IPS DF 19.7 (cell line): ENCODE data around the gene TEX53.

Experiments
- DNase-seq: peaks from one replicate; pipeline ENCODE4 v3.0.0-alpha.2; 2013; ENCODE audit warnings: low read depth, low spot score

Gene TEX53

DNA sequence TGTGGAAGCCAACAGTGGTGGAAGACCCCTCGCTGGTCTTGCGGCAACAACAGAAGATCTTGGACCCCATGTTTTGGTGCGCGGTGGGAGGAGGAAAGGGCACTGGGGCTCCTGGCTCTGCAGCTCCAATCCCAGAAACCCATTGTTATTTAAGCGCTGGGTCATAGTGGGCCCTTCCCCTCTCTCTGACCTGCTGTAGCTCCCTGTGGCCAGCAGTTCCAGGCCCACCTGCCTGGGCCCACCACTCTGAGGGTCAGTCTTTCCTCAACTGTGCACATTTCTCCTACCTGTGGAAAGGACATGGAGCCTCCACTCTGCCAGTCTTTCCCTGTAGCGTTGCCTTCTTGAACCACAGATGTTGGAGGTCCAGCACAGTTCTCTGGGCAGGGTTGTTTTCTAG lies at the start of gene TEX53:
TSS of gene TEX53 (minus strand) at position 101 of the 400 bp plus-strand sequence. CDS start at position 70, 31 bp downstream.
- DNase-seq, result no peak

DNA sequence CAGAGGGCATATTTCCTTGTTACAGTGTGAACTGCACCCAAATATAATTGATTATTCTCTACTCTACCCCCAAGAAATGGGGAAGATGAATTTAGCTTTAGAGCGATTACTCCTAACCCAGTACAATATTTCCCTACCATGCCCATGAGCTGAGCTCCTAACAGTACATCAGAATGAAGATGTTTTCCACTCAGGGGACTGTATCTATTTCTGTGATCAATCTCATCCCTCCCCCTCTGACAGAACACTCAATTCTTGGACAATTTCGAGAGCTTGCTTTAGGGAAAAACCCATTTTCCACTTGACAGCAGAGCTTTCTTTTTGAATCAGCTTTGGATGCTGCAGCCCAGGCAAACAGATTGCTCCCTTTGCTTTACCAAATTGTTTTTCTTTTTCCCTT lies 49.1 kb upstream of the TEX53 start:
- no peak for DNase-seq

DNA sequence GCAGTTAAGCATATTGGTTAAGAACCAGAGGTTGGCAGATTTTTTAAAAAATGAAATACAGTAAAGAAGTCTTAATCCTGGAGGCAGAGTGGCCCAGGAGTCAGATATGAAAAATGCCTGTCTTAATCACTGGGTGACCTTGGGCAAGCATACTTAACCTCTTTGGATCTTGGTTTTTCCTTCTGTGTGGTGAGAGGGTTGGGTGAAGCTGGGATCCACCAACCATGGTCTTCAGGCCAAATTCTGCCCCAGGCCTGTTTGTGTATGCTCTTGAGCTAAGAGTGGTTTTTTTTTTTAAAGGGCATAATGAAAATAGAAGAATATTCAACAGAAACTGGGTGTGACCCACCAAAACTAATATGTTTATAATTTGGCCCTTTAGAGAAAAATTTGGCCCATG lies 44.4 kb upstream of the TEX53 start:
- no peak for DNase-seq

DNA sequence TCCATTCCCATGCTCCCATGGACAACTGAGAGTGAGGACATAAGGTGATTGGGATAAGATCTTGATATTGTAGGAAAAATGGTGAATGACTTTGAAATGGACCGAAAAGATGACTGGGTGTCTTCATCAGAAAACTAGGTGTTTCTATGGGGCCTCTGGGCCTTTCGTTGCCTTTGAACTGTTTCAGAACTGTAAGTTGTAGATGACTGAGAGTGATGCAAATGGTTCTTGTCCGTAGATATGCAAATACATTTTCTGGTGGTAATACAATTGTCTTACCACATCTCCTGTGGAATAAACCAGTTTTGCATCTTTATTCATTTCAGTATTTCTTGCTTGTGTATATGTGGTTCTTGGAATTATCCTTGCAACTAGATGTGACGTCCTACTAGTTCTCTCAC lies 40.3 kb upstream of the TEX53 start:
- no peak for DNase-seq

DNA sequence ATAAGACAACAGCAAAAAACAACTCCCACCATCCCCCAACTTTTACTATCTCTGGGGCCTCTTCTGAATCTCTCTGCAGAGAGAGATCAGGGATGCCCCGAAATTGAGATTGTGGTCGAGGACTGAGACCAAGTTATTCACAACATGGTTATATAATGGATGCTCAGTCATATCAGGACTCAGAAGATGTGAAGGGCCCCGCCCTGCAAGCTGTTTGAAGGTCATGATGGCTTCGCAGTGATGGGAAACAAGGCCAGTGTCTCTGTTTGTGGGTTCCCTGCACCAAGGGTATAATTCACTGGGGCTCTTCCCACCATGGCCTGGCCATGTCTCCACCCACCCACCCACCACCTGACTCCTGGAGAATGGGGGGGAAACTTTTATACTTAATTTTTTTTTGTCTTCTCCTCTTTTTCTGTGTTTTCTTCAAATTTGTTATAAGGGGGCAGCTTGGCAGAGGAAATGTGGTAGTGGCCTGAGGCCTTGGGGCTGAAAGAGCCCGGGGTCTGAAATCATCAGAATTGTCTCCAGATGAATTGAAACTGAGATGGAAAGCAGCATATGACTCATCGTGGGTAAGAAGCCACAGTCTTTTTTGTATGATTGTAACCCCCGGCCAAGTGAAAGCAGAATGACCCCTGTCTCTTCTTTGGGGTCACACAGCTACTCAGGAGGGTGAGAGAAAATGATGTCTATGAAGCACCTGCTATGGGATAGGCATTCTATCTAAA lies 39.4 kb upstream of the TEX53 start:
- DNase-seq, result no peak

DNA sequence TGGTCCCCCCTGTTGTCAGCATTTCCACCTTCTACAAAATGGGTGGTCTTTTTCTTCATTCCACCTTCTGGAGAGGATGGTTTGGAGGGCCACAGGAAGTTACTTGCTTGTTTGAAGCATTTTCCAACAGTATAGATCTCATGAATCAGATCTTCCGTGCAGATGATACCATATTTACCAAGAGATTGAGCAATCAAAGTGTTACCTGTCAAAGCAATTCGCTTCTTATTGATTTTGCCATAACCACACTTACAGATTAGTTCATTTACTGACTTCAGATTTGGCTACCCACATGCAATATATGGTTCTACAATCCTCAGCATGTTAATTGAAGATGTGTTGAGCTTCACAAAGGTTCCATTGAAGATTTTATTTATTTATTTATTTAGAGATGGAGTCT lies 38.3 kb upstream of the TEX53 start:
- DNase-seq, result no peak

DNA sequence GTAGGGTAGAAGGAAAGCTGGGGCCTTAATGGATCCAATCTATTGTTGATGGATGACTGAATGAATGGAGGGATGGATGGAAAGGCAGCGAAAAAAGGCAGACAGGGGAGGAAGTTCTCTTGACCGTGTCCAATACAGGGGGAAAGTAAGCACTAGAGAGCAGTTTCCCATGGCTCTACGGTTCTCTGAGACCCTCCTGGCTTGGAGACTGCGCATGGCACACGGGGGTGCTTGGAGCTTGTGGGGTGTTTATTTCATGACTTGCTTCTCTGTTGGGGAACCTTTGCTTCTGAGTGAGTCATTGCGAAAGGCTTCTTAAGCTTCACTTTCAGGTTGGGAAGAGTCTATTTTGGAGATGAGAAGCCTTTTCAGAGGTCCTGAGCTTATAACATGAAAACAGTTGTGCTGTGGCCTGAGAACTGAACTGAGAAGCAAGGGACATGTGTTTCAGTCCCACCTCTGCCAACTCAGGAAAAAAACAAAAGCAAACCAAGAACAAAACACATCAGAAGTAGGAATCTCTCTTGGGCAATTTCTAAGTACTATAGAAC lies 37.2 kb upstream of the TEX53 start:
- no peak for DNase-seq

DNA sequence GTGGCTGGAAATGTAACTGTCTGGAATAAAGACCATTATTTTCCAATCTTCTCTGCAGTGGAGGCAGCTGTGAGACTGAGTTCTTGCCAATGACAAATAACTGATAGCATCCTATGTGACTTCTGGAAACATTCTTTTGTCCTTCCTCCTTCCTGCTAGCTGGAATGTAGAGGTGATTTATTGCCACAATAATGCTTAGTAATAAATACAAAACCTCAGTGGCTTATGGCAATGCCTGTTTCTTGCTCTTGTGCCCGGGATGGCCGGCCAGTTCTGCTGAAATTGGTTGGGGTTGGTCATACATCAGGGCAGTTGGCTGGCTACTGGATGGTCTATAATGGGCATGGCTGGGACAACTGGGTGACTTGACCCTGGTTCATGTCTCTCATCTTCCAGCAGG lies 36.5 kb upstream of the TEX53 start:
- DNase-seq, result no peak

DNA sequence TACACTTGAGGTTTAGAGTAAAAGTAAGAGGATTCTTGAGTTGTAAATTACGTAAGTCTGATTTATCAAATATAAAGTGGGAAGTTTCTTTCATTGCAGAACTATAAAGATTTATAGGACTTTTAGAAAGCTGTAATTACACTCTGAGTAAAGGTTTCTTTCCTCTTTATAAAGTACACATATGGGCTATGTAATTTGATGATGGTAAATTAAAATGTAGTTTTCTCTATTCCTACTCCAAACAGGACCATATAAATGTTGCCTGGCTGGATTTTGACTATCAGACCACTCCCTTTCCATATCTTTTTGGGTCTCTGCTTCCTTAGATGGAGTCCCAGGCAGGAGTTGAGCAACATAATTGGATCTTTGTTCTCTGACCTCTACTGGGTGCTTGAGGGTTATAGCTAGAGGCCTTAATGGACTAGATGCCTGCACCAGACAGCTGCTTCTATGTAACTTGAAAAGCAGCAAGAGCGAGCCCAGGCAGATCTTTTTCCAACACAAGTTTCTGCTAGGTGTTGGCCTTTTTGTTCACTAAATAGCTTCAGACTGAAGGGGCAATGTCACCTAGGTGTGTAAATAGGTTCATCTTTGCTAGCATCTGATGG lies 35.7 kb upstream of the TEX53 start:
- no peak for DNase-seq

DNA sequence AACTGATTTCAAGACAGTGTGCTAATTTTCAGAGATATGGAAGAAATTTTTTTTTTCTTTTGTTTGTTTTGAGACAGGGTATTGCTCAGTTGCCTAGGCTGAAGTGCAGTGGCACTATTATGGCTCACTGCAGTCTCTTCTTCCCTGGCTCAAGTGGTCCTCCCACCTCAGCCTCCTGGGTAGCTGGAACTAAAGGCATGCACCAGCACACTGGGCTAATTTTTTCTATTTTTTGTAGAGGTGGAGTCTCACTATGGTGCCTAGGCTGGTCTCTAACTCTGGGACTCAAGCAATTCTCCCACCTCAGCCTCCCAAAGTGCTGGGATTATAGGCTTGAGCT lies 34.3 kb upstream of the TEX53 start:
- DNase-seq, result no peak

DNA sequence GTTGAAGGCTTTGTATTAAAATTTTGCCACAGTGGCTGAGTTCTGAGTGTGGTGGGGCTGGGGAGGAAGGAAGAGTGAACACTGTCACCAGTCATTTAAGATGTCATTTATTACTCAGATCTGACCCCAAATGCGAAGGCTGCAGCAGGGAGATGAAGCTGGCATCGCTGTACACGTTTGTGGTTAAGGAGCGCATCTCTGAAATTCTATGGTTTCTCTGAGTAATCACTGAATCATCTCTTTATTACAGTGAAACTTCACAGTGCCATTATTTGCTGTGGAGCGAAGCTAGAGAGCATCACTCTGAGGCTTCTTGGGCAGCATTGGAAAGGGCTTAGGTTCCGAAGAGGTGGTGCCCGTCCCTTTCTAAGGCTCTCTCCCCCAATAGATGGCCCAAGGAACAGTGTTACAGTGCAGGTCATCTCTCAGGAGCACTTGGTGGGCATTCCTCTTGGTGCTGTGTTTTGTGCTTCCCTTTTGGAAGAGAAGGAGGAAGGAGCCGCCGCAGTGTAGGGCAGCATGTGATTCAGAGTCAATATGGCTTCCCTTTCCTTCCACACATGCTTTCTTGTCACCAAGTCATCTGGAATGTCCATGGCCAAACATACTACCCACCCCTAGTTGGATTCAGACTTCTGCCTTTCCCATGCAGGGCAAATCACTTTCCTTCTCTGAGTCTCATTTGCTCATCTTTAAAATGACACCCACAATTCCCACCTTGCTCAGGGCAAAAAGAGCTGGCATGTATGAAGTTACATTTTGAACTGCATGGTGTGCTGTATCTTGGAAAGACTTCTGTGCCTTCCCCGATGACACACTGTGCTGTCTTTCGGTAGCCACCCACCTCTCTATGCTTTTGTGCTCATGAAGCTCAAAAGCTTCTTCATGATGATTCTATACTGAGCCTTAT lies 33.7 kb upstream of the TEX53 start:
- DNase-seq, result no peak

DNA sequence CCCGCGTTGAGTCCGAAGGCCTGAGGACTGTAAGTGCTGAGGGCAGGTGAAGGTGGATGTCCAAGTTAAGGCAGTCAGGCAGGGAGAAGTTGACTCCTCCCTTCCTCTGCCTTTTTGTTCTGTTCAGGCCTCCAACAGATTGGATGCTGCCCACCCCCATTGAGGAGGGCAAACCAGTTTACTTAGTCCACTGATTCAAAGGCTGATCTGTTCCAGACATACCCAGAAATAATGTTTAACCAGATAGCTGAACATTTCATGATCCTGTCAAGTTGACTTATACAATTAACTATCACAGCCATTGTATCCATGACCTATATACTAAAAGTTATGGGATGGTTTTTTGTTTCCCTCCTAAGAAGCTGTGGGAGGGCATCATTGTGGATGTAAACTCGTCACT lies 32.7 kb upstream of the TEX53 start:
- DNase-seq, result no peak

DNA sequence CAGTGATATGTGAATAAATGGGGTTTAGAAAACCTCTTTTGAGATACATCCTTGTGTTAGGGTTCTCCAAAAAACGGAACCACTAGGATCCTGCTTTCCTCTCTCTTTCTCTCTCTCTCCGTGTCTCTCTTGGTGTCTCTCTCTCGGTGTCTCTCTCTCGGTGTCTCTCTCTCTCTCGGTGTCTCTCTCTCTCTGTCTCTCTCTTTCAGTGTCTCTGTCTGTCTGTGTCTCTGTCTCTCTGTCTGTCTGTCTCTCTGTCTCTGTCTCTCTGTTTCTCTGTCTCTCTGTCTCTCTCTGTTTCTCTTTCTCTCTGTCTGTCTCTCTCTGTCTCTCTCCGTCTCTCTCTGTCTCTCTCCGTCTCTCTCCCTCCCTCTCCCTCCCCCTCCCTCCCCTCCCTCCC lies 32.2 kb upstream of the TEX53 start:
- DNase-seq, result no peak

DNA sequence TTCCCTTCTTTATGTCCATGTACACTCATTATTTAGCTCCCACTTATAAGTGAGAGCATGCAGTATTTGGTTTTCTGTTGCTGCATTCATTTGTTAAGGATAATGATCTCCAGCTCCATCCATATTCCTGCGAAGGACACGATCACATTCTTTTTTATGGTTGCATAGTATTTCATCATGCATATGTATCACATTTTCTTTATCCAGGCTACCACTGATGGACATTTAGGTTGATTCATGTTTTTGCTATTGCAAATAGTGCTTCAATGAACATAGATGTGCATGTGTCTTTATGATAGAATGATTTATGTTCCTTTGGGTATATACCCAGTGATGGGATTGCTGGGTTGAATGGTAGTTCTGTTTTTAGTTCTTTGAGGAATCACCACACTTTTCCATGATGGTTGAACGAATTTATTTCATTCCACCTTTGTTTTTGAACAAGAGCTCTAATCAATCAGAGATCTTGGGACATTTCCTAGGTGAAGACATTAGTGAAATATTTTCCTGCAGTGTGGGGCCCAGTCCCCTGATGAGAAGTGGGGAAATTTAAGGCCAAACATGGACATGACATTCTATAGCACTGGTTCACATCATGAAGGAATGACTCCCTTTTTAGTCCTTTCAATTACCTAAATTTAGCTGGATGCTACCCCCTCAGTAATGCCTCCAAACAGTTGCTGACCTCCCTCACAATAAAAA lies 31.5 kb upstream of the TEX53 start:
- no peak for DNase-seq

DNA sequence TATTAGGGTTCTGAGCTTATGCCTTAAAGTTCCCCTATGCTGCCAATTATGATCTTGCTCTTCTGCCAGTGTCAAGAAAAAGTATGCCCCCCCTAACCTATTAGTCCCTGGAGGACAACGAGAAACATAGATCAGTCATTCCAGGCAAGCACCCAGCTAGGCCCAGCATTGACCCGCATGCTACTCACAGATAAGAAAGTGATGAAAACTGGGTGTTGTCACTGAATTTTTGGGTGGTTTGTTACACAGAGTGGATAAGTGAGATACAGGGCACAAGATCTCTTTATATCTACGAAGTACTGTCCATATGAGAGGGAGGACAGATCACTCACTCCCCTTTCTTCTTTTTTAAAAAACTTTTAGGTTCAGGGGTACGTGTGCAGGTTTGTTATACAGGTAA lies 30.8 kb upstream of the TEX53 start:
- no peak for DNase-seq

DNA sequence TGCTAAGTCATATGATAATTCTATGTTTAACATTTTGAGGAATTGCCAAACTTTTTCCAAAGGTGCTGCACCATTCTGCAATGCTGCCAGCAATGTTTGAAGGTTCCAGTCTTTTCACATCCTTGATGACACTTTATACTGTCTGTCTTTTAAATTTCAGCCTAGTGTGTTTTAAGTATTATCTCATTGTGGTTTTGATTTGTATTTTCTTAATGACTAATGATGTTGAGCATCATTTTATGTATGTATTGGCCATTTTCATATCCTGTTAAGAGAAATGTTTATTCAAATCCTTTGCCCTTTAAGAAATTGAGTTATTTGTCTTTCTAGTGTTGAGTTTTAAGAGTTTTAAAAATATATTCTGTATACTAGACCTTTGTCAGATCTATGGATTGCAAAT lies 29.4 kb upstream of the TEX53 start:
- no peak for DNase-seq

DNA sequence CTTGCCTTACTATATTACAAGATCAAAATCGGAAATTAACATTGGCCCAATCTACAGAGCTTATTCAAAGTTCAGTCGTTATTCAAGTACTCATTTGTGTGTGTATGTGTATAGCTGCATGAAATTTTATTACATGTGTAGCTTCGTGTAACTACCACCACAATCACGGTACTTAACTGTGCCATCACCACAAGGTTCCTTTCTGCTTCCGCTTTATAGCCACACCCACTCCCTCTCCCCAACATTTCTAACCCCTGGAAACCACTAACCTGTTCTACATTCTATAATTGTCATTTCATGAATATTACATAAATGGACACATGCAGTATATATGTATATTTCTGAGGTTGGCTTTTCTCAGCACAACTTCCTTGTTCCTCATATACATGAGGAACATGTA lies 28.3 kb upstream of the TEX53 start:
- no peak for DNase-seq

DNA sequence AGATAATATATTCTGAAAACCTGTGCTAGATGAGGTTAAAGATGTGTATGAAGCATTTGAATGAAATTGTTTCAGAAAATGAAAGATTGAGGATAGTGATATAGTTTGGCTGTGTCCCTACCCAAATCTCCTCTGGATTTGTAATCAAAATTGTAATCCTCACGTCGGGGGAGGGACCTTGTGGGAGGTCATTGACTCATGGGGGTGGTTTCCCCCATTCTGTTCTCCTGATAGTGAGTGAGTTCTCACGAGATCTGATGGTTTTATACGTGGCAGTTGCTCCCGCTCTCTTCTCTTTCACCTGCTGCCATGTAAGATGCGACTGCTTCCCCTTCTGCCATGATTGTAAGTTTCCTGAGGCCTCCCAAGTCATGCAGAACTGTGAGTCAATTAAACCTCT lies 26.4 kb upstream of the TEX53 start:
- no peak for DNase-seq

DNA sequence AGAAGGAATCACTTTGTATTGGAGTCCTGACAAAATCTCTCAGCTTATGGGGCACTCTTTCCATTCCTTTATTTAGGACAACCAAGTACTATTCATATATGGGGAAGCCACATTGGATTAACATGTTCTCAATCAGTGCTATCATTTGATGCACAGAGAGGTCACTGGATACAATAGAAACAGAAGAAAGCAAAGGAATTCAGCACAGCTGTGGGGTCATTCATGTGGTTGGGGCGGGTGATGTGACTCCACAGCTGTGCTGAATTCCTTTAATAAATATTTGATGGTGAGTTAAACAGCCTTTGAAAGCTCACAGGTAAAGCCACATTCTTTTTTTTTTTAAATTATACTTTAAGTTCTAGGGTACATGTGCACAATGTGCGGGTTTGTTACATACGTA lies 25.2 kb upstream of the TEX53 start:
- no peak for DNase-seq

DNA sequence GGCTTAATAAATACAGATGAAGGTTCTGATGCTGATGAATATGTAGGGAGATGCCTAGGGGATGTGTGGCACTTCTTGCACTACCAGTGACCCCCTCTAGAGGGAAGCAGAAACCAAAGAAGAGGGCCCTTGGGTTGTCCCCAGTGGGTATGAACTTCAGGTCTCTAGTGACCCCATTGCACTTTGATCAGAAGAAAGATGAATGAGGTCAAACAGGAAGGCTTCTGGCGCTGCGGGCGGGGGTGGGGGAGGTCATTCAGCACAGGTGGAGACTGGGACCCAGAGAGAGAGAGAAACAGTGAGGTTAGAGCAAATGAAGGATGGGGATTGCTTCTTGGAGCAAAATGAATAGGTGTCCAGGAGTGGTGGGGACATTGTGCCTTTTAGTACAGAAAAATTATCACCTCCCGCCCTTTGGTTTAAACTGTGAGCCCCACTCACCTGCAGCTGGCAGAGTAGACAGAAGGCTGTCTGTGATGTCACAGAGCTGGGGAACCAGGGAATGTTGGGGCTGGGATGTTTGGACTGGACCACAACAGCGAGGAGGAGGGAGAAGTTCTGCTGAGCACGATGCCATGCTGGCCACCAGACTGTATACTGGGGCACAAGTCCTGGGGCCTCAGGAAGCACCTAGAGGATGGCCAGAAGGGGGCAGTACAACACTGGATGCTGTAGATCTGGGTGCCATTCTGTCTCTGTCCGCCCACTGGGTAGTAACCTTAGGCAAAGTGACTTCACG lies 24.2 kb upstream of the TEX53 start, which contains the start of gene TEX48:
TSS of gene TEX48 (minus strand) at position 599 of the 739 bp plus-strand sequence. CDS start 10,469 bp downstream, outside the sequence.
- no peak for DNase-seq
